ENCODE data around the gene TRPC3.
A peak's percentile ranks its signal among the peaks of the same experiment; 100 is the strongest.
"Not testable (repeated sequence)": the region's sequence is repeated elsewhere in the genome, so short reads cannot be mapped to it uniquely, and the experiment has no call there.

The TRPC3 gene

GRCh38 chr4:121943941-121944340, 7.9 kb downstream of the TRPC3 start:
- no peak for DNase-seq

GRCh38 chr4:121939690-121940089, 12.2 kb downstream of the TRPC3 start:
- DNase-seq = no peak

DNA sequence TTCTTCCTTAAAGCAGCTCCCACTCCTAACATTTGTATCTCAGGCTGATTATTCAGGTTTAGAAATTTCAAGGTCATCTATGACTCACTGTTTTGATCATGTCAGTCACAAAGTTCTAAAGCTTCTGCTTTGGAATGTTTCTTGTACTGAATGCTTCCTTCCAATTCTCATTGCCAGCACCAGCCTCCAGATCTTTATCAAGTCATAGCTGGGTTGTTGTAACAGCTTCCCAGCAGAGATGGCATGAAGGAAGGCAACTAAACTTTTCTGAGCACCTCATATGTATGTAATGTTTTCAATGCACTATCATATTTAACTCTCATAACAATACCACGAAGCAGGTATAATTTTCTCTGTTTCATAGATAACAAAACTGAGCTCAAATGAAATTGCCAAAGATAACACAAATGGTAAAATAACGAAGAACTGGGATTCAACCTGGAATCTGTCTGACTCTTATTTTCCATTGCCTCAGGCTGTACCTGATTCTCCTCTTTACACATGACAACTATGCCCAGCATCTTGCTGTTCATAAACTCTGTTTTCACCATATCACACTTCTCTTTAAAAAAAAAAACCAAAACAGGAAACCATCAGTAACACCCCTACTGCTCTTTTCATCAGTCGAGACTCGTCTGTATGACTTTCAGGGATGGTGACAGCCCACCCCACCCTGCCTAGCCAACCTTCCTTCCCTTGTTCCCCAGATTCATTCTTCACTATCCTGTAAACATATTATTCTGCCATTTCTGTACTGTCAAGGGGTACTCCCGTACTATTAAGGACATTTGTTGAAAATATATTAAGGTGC, 13.4 kb downstream of the TRPC3 start:
- no peak for DNase-seq

DNA sequence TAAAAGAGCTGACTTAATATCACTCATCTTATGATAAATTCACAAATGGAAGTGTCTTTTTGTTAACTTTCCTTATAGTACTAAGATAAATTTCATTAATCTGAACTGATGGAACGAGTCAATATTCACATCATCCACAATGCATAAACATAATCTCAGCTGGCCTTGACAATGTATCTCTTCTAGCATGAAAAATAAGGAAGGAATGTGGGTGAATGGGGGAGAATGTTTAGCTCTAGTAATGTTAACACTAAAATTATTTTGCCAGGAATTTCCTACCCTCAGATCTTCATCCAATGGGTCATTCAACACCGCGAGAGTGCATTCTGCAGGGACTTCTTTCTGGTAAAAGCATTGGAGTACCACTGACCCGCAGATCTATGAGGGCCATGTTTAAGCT, 15.8 kb downstream of the TRPC3 start:
- DNase-seq = no peak

- DNase-seq = no peak
These were observed 17.2 kb downstream of the TRPC3 start for GRCh38 chr4:121934635-121935034.

DNA sequence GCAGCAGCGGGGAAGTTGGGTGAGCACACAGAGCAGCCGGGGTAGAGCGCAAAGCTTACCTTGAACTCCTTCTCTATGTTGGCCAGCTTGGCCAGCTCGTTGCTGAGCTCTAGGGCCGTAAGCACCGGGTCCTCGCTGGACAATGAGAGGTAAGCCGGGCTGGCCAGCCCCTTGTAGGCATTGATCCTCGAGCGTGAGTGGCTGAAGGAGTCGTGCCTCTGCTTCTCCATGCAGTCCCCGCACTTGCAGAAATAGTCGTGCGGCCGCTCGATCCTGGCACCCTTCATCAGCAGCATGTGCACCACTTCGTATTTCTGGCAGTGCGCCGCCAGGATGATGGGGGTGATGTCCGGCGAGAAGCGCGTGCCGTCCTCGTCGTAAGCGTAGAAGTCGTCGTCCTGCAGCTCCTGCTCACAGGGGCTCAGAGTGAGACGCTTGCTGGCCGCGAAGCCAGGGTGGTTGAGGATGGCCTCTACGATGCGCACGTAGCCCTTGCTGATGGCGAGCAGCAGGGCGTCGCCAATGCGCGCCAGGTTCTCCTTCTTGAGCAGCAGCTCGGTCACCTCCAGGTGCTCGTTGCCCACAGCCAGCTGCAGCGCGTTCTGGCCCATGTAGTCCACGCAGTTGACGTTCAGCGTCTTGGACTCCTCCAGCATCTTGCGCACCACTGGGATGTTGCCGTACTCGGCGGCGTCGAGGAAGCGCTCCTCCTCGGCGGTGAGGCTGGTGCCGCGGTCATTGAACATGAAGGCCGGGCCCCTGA, 19.5 kb downstream of the TRPC3 start:
- no peak for DNase-seq

DNA sequence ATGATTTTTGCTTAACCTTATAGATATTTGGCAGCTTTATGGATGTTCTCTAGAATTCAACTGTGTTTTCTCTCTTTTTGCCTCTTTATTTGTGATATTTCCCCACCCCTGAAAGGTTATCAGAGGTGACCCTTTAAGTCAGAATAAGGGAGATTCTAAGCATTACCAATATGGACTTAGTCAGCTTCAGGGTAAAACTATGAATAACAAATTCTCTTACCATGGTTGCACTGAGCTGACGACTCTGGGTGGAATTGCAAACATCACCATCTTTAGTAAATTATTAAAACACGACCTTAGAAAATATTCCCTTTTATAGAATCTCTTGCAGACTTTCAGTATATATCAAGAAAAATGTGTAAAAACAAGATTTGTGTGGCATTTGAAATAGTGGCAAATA, 21.6 kb downstream of the TRPC3 start:
- no peak for DNase-seq

DNA sequence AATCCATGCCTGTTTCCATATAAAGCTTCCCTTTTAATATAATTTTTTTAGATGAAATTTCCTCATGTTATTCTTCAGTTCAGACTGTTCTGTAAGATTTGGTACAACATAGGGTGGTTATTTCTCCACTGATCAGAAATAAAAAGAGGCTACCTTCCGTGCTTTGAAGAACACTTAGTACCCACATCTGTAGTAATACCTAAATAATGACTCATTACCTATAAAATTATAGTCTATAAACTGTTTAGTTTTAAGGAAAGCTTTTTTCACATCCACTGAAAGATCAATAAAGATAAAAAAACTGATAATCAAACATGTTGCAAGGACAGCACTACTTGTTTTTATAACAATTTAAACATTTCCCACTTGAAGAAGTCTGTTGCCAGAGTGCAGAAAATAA, 23.9 kb downstream of the TRPC3 start:
- DNase-seq = no peak

GRCh38 chr4:121926490-121926889, 25.4 kb downstream of the TRPC3 start:
- not testable (repeated sequence) for DNase-seq

GRCh38 chr4:121923306-121923705, 28.6 kb downstream of the TRPC3 start:
- DNase-seq = no peak

DNA sequence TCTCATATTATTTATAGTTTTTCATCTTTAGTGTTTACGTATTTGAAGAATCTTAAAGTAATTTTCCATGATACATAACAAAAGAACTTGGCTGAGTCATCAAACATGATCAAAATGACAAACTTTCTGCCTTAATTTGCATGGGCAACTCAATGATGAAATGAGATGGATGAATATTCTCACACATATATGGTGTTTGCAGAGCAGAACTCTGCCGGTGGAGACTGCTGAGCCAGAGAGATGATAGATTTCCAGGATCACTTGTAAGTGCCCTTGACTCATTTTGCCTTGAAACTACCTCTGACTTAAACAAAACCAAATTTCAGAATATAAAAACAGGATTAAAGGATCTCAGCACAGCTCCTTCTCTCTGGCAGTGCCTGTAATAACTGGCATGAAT, 38.2 kb downstream of the TRPC3 start:
- no peak for DNase-seq

- no peak for DNase-seq
These were observed 43.5 kb downstream of the TRPC3 start for GRCh38 chr4:121908346-121908745.

- DNase-seq = peak; percentile 10
These were observed 51.5 kb downstream of the TRPC3 start for GRCh38 chr4:121900132-121900983.

GRCh38 chr4:121898150-121898549, 53.7 kb downstream of the TRPC3 start:
- no peak for DNase-seq

DNA sequence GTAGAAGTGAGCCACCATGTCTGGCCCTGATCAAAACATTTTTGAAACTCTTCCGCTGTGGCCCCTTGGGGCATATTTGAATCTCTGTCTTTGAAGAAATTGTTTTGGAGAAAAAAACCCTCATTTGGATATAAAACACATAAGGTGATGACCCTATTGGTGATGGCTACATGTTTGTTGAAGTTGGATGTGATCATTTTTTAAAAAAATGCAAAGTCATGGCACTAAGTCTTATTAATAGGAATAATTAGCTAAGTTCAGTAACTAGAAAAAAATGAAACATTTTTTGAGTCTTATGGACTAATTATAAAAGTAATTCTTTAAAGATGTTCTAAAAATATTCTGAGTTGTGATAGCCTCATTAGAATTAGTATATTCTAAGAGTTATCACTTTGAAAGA, 63.7 kb downstream of the TRPC3 start:
- DNase-seq = no peak

- no peak for DNase-seq
These were observed 66.7 kb downstream of the TRPC3 start for GRCh38 chr4:121885115-121885514.

DNA sequence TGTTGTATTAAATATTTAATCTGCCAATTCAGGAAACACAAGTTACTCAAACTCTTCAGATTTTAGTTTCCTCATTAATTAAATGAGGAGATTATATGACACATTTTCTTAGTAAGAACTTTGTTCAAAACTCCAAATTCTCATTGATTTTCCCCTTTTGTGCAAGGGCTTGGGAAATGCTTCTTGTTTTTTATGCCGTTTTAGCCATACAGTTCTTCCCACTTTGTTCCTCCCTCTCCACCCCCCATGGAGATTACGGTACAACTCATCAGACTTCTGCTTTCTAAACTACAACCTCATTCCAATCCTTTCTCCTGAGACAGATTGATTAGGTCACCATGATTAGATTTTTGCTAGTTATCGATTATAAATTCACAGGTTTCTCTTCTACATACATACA, 70.7 kb downstream of the TRPC3 start:
- DNase-seq = no peak

DNA sequence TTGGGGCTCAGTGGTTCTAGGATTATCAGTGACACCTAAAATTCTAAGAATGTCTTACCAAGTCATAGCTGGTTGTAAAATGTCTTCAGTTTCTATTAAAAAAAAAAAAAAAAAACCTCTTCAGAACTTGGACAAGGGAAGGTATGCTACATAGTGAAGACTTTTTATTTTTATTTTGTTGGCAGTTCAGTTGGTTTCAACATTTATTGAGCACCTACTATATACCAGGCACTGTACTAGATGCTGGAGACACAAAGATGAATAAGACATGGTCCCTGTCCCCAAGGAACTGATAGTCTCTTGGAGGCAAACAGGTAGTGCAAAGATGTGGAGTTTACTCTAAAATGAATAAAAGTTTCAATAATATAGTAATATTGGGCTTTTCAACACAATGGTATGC, 72.7 kb downstream of the TRPC3 start:
- no peak for DNase-seq

GRCh38 chr4:121877041-121877773, 74.7 kb downstream of the TRPC3 start:
- DNase-seq = no peak

DNA sequence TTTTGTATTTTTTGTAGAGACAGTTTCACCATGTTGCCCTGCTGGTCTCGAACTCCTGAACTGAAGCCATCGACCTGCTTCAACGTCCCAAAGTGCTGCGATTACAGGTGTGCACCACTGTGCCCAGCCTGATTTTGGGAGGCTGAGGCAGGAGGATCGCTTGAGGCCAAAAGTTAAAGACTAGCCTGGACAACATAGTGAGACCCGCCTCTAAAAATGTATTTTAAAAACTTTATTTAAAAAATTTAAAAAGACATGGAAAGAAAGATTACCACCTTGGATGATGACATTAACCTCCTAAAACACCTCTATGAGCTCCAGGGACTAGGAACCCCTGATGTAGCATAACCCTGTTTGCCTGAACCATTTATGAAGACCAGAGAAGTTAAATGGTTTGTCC, 75.8 kb downstream of the TRPC3 start:
- no peak for DNase-seq

DNA sequence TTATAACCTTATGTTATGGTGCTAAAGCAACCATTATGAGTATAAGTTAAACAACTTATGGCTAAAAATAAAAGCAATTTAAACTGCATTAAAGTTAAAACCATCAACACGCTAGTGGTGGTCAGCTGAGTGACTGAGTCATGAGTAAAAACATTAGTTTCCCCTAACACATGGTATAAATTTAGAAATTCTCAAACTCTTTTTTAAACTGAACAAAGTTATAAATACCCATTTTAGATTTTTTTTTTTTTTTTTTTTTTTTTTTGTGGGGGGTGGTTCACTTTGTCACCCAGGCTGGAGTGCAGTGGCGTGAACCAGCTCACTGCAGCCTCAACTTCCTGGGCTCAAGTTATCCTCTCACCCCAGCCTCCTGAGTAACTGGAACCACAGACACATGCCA, 76.2 kb downstream of the TRPC3 start:
- DNase-seq = no peak

GRCh38 chr4:121873604-121874003, 78.3 kb downstream of the TRPC3 start:
- no peak for DNase-seq
